HUES48 (cell line): ENCODE measurements around the gene CCDC7.
"Not testable (repeated sequence)": the region's sequence is repeated elsewhere in the genome, so short reads cannot be mapped to it uniquely, and the experiment has no call there.

Source experiments
- H3K27ac ChIP-seq: one replicate; pipeline ENCODE4 v1.7.0; 2013; ENCODE audit warnings: low read depth, low read length, inconsistent platforms
- H3K27me3 ChIP-seq: 2 replicates; pipeline ENCODE4 v1.6.1; 2013; ENCODE audit warnings: mild to moderate bottlenecking, low read length; ENCODE audit not compliant: control insufficient read depth, insufficient read depth
- H3K36me3 ChIP-seq: 2 replicates; pipeline ENCODE4 v1.6.1; 2013; ENCODE audit warnings: low read length; ENCODE audit not compliant: control insufficient read depth, insufficient read depth
- H3K4me1 ChIP-seq: 2 replicates; pipeline ENCODE4 v1.6.1; 2013; ENCODE audit warnings: mild to moderate bottlenecking, low read length; ENCODE audit not compliant: control insufficient read depth, insufficient read depth
- H3K4me3 ChIP-seq: 2 replicates; pipeline ENCODE4 v1.5.1; 2013; ENCODE audit warnings: mild to moderate bottlenecking, low read depth, low read length
- H3K9ac ChIP-seq: 2 replicates; pipeline ENCODE4 v1.6.1; 2013; ENCODE audit warnings: mild to moderate bottlenecking, low read depth, low read length, moderate library complexity
- H3K9me3 ChIP-seq: 2 replicates; pipeline ENCODE4 v1.6.1; 2013; ENCODE audit warnings: low read length; ENCODE audit not compliant: control insufficient read depth, insufficient read depth

CCDC7 gene

GRCh38 chr10:32699683-32700082, 253.7 kb downstream of the CCDC7 start:
- not testable (repeated sequence) for H3K36me3 ChIP-seq, H3K4me1 ChIP-seq, H3K4me3 ChIP-seq, H3K27ac ChIP-seq, H3K27me3 ChIP-seq, H3K9ac ChIP-seq
- H3K9me3 ChIP-seq = peaks cover 24% of the 10 kb centered on the region

DNA sequence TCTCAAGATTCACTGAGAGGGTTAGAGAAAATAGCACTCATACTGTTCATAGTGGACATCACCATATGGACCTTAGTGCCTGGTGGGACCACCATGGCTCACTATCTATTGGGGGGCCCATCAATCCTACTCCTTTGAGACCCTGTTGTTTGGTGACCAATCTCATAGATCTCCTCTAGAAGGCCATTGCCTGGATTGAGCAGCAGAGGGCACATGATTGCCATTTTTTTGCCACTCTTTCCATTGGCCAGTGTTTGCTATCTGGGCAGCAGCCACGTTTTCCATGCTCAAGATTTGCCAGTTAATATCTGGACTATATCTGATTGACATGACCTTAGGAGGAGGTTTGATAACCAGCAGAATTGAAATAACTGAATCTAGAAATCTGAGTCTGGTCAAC, 267.6 kb downstream of the CCDC7 start:
- Histone ChIP-seq H3K27ac (no peak overlapping the region), H3K36me3 (no peaks in the 10 kb centered on the region), H3K27me3 (no peaks in the 10 kb centered on the region), H3K4me3 (no peak overlapping the region), H3K9ac (no peak overlapping the region), H3K4me1 (no peaks in the 10 kb centered on the region), H3K9me3 (no peaks in the 10 kb centered on the region)

- Histone ChIP-seq H3K4me3 (no peak overlapping the region), H3K27ac (no peak overlapping the region), H3K9me3 (no peaks in the 10 kb centered on the region), H3K4me1 (no peaks in the 10 kb centered on the region), H3K9ac (no peak overlapping the region), H3K36me3 (no peaks in the 10 kb centered on the region), H3K27me3 (no peaks in the 10 kb centered on the region)
Observed at GRCh38 chr10:32731527-32731926, 285.6 kb downstream of the CCDC7 start.

- Histone ChIP-seq H3K9ac (no peak overlapping the region), H3K27me3 (no peaks in the 10 kb centered on the region), H3K9me3 (no peaks in the 10 kb centered on the region), H3K36me3 (no peaks in the 10 kb centered on the region), H3K4me3 (no peak overlapping the region), H3K4me1 (no peaks in the 10 kb centered on the region), H3K27ac (no peak overlapping the region)
Observed at GRCh38 chr10:32738958-32739357, 293.0 kb downstream of the CCDC7 start.

- Histone ChIP-seq H3K4me1 (no peaks in the 10 kb centered on the region), H3K9me3 (no peaks in the 10 kb centered on the region), H3K27ac (no peak overlapping the region), H3K9ac (no peak overlapping the region), H3K27me3 (no peaks in the 10 kb centered on the region), H3K4me3 (no peak overlapping the region), H3K36me3 (no peaks in the 10 kb centered on the region)
Observed at GRCh38 chr10:32744321-32744720, 298.4 kb downstream of the CCDC7 start.

DNA sequence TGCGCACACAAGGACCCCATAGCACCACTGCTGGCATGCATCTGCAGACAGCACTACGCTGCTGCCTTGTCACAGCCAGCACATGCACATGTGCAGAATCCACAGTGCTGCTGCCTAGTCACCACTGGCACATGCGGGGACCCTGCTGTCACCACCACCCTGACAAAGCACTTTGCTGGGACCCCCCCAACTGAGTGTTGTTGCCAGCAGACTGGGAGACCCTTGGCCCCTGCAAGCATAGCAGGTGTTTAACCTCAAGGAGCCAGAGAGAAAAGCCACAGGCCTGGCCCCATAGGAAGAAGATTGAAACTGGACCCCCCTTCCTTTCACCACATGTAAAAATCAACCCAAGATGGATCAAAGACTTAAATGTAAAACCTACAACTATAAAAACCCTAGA, 300.9 kb downstream of the CCDC7 start:
- no peaks in the 10 kb centered on the region for H3K9me3 ChIP-seq
- H3K9ac ChIP-seq = no peak overlapping the region
- no peak overlapping the region for H3K27ac ChIP-seq
- no peak overlapping the region for H3K4me3 ChIP-seq
- H3K4me1 ChIP-seq = no peaks in the 10 kb centered on the region
- no peaks in the 10 kb centered on the region for H3K27me3 ChIP-seq
- no peaks in the 10 kb centered on the region for H3K36me3 ChIP-seq

GRCh38 chr10:32751582-32751981, 305.6 kb downstream of the CCDC7 start:
- H3K4me3 ChIP-seq = no peak overlapping the region
- H3K27me3 ChIP-seq = no peaks in the 10 kb centered on the region
- no peak overlapping the region for H3K9ac ChIP-seq
- H3K9me3 ChIP-seq = peaks cover 23% of the 10 kb centered on the region
- H3K36me3 ChIP-seq = no peaks in the 10 kb centered on the region
- H3K27ac ChIP-seq = no peak overlapping the region
- no peaks in the 10 kb centered on the region for H3K4me1 ChIP-seq

DNA sequence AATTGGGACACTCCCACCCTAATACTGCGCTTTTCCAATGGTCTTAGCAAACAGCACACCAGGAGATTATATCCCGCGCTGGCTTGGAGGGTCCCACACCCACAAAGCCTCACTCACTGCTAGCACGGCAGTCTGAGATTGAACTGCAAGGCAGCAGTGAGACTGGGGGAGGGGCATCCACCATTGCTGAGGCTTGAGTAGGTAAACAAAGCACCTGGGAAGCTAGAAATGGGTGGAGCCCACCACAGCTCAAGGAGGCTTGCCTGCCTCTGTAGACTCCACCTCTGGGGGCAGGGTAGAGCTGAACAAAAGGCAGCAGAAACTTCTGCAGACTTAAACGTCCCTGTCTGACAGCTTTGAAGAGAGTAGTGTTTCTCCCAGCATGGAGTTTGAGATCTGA, 309.0 kb downstream of the CCDC7 start:
- H3K9me3 ChIP-seq = peaks cover 23% of the 10 kb centered on the region
- not testable (repeated sequence) for H3K4me3 ChIP-seq, H3K27ac ChIP-seq, H3K27me3 ChIP-seq, H3K9ac ChIP-seq, H3K4me1 ChIP-seq, H3K36me3 ChIP-seq

- peaks cover 7% of the 10 kb centered on the region for H3K9me3 ChIP-seq
- H3K27ac ChIP-seq = no peak overlapping the region
- no peak overlapping the region for H3K4me3 ChIP-seq
- no peaks in the 10 kb centered on the region for H3K4me1 ChIP-seq
- no peaks in the 10 kb centered on the region for H3K36me3 ChIP-seq
- no peaks in the 10 kb centered on the region for H3K27me3 ChIP-seq
- no peak overlapping the region for H3K9ac ChIP-seq
Observed at GRCh38 chr10:32771217-32771616, 325.3 kb downstream of the CCDC7 start.

GRCh38 chr10:32773105-32773504, 327.2 kb downstream of the CCDC7 start:
- Histone ChIP-seq H3K27me3 (no peaks in the 10 kb centered on the region), H3K9me3 (peaks cover 7% of the 10 kb centered on the region), H3K36me3 (no peaks in the 10 kb centered on the region), H3K9ac (no peak overlapping the region), H3K27ac (no peak overlapping the region), H3K4me3 (no peak overlapping the region), H3K4me1 (no peaks in the 10 kb centered on the region)

GRCh38 chr10:32786968-32787367, 341.0 kb downstream of the CCDC7 start:
- Histone ChIP-seq H3K9me3 (no peaks in the 10 kb centered on the region), H3K27me3 (no peaks in the 10 kb centered on the region), H3K4me1 (no peaks in the 10 kb centered on the region), H3K9ac (no peak overlapping the region), H3K4me3 (no peak overlapping the region), H3K36me3 (no peaks in the 10 kb centered on the region), H3K27ac (no peak overlapping the region)

- Histone ChIP-seq H3K27ac (no peak overlapping the region), H3K9me3 (no peaks in the 10 kb centered on the region), H3K36me3 (no peaks in the 10 kb centered on the region), H3K27me3 (no peaks in the 10 kb centered on the region), H3K4me1 (no peaks in the 10 kb centered on the region), H3K4me3 (no peak overlapping the region), H3K9ac (no peak overlapping the region)
Observed at GRCh38 chr10:32787690-32788284, 341.8 kb downstream of the CCDC7 start.
